Measurements from ENCODE around the gene IER5L. TPM values are rescaled to one million over a fixed set of nuclear protein-coding genes. Genes with fewer than 3 reads are reported as not detected.

The IER5L gene
- total and polyA plus RNA-seq, 9 of the 15 experiments (the other 6 are each of a cell fraction or from before 2014, with no cell fraction given), result 0.14 to 11.9 (median 0.52) TPM

GRCh38 chr9:129175825-129176633 is 2.0 kb downstream of the IER5L start (continued):
- TF ChIP-seq ZNF318 (IDR thresholded peaks at IDR 0.05; ENCODE audit: borderline replicate concordance in 1 of 2, low read depth in 1 of 2) (no peak), XRCC3 (IDR thresholded peaks at IDR 0.05) (no peak), TEAD2 (tag; IDR thresholded peaks at IDR 0.05) (no peak), FOXP1 (CRISPR knock-in tag; IDR thresholded peaks at IDR 0.05) (no peak; the same call in 1 of the 2 replicates), MLLT1 (IDR thresholded peaks at IDR 0.05) (peak in 1 of 2 experiments; percentile 87; a peak in 2 of 4 replicates), BHLHE40 (IDR thresholded peaks at IDR 0.05; ENCODE audit: low read length) (peak; percentile 42; the same call in 1 of the 2 replicates), PRDM10 (IDR thresholded peaks at IDR 0.05; ENCODE audit: partially characterized antibody) (peak; percentile 39), IRF1 (CRISPR knock-in tag; IDR thresholded peaks at IDR 0.05; ENCODE audit: borderline replicate concordance) (no peak), ZNF165 (CRISPR knock-in tag; IDR thresholded peaks at IDR 0.05; ENCODE audit: borderline replicate concordance) (no peak)

All from K562 (cell line).